NCI-H524 treated with DMSO at 0.1 percent for 48 hours (cell line): ENCODE data around the gene L2HGDH.

ENCODE experiments used
- DNase-seq: peaks from one replicate; lab custom pipeline; 2025; lab: John Stamatoyannopoulos, UW

Gene L2HGDH

DNA sequence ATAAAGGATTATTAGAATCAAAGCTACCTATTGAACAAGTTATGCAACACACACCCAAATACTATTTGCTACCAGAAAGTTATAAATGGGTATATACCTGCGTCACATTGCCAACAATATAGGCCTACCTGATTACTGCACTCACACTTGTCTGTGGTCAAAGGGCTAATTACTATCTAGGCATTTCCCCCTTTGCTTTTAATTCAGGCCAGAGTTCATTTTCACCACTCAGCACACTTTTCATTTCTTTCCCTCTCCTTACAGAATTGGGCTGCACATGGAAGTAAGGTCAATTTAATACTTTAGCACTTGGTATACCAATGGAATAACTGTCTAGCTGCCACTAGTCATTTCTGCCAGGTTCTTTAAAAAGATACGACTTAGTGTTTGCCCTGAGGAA is 82.3 kb downstream of the L2HGDH start:
- DNase-seq: no peak

DNA sequence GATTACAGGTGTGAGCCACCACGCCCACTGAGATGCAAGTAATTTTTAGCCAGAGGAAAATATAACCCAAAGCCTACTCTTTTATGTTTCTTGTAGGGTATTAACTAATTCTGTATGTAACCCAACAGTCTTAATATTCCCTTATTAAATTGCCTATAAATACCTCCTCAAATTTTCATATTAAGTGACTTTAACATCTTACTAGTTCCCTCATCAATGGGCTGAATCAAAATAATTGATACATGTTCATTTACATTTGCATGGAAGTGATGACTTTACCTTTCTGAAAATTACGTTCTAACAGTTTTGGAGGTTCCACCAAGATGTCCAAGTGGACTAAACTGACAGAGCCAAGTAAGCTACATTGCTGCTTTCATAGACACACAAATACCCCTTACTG is 83.7 kb downstream of the L2HGDH start:
- DNase-seq: no peak

DNA sequence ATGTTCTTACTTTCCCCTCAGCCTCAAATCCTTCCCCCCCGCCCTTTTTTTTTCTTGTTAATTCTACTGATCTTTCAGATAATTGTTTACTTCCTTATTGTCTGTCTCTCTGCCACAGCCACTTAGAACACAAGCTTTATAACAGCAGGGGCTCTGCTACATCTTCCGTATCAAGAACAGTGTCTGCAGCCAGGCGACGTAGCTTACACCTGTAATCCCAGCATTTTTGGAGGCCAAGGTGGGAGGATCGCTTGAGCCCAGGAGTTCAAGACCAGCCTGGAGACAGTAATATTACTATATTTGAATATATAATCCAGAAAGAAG is 86.1 kb downstream of the L2HGDH start:
- DNase-seq: no peak

DNA sequence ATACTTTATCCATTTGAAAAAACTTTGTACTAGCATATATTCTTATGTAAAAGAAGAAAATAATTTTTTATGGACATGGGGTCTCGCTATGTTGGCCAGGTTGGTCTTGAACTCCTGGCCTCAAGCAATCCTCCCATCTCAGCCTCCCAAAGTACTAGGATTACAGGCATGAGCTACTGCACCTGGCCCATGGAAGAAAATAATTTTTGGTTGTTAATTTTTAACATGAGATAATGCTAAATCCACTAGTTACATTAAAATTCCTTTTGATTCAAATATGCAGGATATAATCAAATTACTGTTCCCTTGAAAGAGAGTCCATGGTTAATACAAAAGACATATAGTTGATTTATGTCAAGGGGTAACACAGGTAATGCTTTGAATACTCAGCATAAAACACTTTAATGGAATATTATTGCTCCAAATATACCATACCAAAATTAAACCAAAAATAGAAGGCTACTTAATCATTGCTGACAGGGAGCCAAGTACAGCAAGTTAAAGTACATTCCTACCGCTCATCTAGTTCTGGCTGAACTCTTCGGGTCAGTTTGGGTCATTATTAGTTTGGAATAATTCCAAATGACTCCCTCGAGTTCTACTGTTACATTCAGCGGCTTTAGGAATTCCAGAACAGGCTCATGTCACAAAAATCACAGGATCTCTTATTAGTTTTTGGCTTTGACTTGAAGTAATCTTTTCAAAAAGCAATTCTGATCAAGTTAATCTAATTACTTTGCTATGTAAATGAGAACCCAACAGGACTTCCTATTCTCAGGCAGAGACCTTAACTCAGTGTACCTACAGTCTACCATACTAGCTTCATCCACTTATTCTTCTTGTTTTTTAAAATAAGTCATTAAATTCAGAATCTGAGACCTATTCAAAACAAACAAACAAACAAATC is 86.7 kb downstream of the L2HGDH start:
- no peak for DNase-seq

DNA sequence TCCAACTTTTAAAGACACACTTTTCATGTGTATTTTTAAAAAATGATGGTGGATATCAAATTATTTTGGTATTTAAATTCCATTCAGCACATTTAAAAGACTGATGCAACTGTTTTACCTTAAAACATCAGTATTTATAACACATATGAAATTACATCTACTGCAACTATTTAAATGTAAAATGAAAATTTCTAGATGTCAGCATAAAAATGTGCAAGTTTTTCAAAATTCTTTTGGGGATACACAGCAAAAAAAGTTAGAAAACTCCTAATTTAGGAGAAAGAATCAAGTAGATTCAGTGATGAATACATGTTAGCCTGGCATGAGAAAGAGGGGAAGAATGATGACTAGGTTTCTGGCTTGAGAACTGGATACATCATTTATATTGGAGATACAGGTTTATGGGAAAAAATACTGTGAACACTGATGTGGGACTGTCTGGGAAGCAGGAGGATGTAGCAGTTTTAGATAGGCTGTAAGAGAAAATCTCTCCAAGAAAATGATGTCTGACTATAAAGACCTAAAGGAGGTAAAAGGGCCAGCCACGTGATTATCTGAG is 89.9 kb downstream of the L2HGDH start:
- DNase-seq: no peak

DNA sequence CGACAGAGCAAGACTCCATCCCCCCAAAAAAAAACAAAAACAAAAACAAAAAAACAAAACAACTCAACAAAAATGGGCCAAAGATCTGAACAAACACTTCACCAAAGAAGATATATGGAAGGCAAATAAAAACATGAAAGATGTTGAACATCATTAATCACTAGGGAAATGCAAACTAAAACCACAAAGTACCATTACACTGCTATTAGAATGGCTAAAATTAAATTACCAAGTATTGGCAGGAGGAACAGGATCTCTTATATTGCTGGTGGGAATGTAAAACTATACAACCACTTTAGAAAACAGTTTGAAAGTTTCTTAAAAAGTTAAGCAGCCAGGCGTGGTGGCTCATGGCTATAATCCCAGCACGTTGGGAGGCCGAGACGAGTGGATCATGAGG is 93.5 kb downstream of the L2HGDH start:
- no peak for DNase-seq

DNA sequence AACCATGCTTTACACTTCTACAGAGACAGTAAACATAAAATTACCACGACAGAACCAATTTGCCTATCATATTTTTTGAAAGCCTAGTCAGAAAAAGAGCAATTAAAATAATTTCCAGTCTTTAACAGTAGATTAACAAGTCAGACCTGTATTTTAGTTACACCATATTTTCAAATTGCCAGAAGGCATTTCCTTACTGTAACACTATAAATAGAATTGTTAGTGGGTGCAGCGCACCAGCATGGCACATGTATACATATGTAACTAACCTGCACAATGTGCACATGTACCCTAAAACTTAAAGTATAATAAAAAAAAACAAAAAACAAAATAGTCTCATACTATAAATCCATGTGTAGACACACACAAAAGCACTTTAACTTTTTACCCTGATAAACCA is 96.6 kb downstream of the L2HGDH start:
- no peak for DNase-seq

DNA sequence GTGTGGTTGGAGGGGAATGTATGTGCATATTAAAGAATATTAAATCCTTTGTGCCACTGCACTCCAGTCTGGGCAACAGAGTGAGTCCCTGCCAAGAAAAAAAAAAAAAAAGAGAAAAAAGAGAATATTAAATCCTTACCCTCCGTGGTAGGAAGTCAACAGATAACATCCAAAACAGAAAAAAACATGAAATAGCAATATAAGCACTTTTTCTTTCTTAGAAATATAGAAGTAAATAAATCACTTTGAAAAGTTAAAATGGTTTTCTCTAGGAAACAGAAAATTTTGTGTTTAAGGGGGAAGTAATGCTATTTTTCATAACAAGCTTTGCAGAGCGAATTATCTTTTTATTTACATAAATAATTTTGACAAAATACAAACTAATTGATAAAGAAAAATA is 98.2 kb downstream of the L2HGDH start:
- no peak for DNase-seq

DNA sequence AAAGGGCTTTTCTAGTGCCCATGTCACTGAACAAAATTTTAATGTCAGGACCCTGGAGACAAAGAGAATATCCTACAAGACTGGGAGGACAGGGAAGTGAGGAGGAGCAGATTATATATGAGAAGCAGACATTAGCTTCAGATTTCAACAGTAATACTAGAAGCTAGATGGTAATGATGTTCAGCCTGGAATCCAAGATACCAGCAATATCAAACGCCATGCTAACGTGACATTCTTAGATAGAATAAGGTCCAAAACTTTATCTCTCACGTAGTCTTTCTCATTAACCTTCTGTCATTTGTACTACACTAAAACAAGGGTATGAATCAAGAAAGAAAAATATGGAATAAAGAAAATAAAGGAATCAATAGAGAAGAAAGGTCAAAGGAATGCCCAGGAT is 99.3 kb downstream of the L2HGDH start:
- no peak for DNase-seq

DNA sequence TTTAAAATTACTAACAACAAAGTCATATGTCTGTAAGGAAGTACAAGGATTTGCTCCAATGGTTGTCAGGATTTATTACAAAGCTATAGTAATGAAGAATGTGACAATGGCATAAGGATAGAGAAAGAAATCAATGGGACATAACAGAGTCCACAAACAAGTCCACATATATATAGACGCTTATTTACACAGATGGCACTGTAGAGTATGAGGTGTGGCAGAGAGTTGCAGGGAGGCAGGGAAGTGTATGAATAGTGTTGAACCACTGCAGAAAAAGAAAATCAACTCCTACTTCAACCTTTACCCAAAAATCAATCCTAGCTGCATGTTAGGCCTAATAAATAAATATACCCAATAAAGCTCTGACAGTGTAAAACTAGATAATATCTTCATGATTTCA is 102.0 kb downstream of the L2HGDH start:
- no peak for DNase-seq

DNA sequence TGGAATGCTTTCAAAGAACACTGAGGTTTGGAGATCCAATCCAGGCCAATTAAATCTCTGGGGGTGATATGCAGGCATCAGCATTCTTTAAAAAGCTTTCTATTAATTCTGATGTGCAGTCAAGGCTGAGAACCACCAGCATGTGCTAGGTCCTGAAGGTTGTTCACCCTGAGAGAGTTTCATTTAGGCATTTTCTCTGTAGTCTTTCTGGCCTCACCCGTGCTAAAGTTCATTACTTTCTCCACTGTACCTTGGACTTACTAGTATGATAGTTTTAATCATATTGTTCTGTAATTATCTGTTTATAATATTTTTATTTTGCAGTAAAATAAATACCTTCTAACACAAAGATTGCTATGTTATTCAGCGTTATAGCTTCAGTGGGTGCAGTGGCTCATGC is 113.5 kb downstream of the L2HGDH start:
- DNase-seq: no peak

DNA sequence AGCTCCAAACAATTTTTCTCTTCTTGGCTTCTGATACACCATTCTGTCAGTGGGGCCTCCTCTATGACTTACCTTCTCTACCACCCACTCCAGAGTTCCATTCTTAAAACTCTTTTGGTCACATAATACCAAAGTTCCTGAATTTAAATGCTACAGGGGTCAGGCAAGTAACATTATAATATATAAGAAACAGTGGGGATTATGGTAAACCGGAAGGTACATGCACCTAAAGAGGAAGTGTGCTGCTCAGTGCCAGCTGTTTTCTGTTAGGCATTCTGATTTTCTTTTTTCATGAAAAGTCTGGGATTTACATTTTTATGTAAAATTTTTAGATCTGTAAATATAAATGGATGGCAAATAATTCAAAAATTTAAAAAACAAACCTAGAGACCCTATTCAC is 120.5 kb downstream of the L2HGDH start:
- no peak for DNase-seq
